Effector memory CD8-positive, alpha-beta T cell (primary cell): ENCODE data around the gene STOM.
"Not testable (repeated sequence)": the region's sequence is repeated elsewhere in the genome, so short reads cannot be mapped to it uniquely, and the experiment has no call there.

Experiments used
- ATAC-seq: fragments of 150-1000 bp; cut with Tn5 transposase; replicated peaks from 2 replicates; pipeline ENCODE4 v1.10.0; 2021; ENCODE audit warnings: mild to moderate bottlenecking, moderate library complexity
- DNase-seq, 3 experiments: peaks; one replicate each; pipeline ENCODE4 v3.0.0; 2021
- H3K27ac Mint-ChIP-seq, 2 donors: one replicate each; pipeline ENCODE4 v1.8.0; 2022; ENCODE audit warnings: mild to moderate bottlenecking in 2 of 2, mixed read lengths in 2 of 2, moderate library complexity in 2 of 2
- H3K27me3 Mint-ChIP-seq, 2 donors: one replicate each; pipeline ENCODE4 v1.8.0; 2022; ENCODE audit warnings: mixed read lengths in 2 of 2
- H3K36me3 Mint-ChIP-seq: one replicate; pipeline ENCODE4 v1.8.0; 2022; ENCODE audit warnings: mild to moderate bottlenecking, moderate library complexity, mixed read lengths; ENCODE audit not compliant: insufficient read depth
- H3K4me1 Mint-ChIP-seq, 2 donors: one replicate each; pipeline ENCODE4 v1.8.0; 2022; ENCODE audit warnings: low read depth in 2 of 2, mixed read lengths in 2 of 2
- H3K4me3 Mint-ChIP-seq, 2 donors: one replicate each; pipeline ENCODE4 v1.8.0; 2022; ENCODE audit warnings: mild to moderate bottlenecking in 2 of 2, mixed read lengths in 2 of 2, moderate library complexity in 2 of 2
- H3K9me3 Mint-ChIP-seq, 2 donors: one replicate each; pipeline ENCODE4 v1.8.0; 2022; ENCODE audit warnings: mixed read lengths in 2 of 2

STOM gene

DNA sequence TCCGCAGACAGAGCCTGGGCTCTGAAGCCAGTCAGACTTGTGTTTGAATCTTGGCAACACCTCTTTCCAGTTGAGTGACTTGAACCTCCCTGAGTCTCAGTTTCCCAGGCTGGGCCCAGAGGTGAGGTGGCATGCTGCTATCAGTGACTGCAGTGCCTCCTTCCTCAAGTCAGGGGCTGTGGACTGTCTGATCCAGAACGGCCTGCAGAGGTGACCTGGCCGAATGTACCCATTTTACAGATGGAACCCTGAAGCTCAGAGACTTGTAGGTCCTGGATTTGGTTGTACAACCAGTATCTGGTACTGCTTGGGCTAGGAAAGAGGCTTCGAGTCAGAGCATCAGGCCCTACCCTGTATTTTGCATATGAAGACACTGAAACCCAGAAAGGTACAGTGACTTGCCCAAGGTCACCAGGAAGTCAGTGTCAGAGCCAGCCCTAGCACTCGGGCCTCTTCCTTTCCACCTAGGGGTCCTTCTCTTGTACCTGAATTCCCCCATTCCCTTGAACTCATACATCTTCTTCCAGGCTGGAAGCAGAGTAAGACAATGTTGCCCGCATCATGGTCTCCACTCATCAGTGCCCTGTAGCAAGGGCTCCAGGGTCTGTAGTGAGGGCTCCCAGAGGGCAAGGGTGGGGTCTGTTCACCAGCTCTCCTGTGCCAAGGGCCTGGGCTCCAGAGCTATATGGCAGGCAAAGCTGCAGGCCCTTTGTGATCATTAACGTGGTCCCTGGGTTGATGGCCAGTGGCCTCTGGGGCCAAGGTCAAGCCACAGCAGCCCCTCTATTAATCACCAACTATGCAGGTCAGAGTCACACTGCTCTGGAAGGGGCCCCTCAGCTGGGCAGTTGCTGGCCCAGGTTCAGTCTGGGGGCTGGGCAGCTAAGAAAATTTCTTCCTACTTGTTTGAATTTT lies 73.6 kb downstream of the STOM start:
- Mint-ChIP-seq H3K27me3 (peaks cover 32 to 38% of the 10 kb centered on the region in 2 donors), H3K4me1 (peaks cover 9% of the 10 kb centered on the region in 2 donors), H3K9me3 (no peaks in the 10 kb centered on the region), H3K27ac (no peak overlapping the region), H3K4me3 (no peak overlapping the region), H3K36me3 (peaks cover 5% of the 10 kb centered on the region)
- DNase-seq (no peak), ATAC-seq (no peak)

DNA sequence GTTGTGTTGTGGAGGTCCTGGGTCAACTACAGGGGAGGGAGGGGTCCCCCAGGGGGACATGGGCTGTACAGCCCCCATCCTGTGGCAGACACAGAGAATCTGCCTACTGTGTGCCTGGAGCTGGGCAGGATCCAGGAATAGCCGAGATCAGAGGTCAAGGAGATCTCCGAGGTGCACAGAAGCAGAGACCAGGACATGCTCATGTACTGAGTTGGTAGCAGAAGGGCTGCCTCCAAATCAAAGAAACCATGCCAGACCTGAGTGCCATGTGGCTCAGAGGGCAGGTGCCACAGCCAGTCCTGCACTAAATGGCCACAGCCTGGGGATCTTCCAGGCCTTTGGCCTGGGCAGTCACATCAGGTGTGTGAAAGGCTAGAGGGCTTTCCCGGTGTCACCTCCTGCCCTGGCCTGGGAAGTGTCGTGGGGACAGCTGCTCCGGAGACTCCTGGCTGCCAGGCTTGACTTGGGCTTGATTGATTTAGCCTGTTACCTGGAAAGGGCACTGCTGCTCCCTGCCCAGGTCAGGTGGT lies 74.3 kb downstream of the STOM start:
- Mint-ChIP-seq H3K27ac (no peak overlapping the region), H3K9me3 (no peaks in the 10 kb centered on the region), H3K4me3 (no peak overlapping the region), H3K4me1 (peaks cover 9% of the 10 kb centered on the region in 2 donors), H3K27me3 (peaks cover 28 to 36% of the 10 kb centered on the region in 2 donors), H3K36me3 (peaks cover under 1% of the 10 kb centered on the region)
- no peak for DNase-seq
- ATAC-seq = no peak

DNA sequence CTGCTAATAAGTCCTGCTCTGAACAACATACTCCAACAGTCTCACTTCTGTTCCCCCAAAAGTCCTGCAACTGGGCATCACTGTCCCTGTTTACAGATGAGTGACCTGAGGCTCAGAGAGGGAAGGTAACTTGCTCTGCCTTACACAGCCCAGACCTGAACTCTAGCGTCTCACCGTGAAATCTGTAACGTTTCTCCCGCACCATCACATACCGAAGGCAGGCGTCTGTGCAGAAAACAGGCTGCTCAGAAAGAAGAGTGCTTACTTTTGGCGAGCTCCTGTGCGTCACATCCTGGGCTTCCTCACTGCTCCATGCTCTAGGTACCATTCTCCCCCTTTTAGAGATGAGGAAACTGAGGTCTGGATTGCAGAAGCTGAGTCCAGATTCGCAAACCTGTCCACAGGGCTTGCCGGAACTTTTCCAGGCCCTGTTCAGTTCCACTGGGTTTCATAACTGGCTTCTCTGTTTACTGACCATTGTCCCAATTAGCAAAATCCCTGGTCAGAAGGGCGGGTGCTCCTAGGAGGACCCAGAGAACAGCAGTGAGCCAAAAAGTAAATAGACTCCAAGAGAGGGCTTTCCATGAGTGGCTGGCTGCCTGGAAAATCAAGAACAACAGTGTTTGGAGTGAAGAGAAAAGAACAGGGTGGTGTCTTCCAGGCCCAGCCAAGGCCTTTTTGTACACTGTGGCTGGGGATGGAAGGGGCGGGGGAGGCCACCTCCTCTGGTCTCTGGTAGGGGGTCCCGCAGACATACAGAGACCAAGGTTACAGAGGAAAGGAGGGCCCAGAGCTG lies 75.0 kb downstream of the STOM start:
- peak overlapping the region in 1 of 2 donors; percentile 44 for H3K27ac Mint-ChIP-seq

DNA sequence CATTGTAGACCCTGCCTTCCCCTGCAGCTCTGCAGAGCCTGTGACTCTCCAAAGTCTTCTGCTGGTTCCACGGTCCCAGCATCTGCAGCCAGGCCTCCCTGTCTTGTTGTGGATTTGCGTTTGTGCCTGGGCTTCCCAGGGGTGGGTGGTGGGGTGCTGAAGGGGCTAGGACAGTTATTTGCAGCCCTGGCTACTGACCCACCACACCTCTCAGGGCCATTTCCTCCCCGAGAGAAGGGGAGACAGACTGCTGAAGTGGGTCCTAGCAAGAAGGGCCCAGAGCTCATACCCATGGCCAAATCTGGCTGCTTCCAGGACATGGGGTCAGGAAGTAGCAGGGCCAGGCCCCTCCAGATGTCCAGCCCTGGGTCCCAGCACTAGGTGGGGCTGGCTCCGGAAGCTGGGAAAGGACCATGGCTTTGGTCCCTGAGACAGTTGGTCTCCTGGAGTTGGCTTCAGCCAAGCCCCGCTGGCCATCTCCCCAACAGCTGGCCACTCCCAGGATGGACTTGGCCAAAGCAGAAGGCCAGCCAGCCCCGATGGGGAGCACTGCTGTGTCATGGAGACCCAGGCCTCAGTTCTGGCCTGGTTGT lies 75.8 kb downstream of the STOM start:
- Mint-ChIP-seq H3K4me3 (no peak overlapping the region), H3K4me1 (peaks cover 4 to 5% of the 10 kb centered on the region in 2 donors), H3K36me3 (no peaks in the 10 kb centered on the region), H3K9me3 (no peaks in the 10 kb centered on the region), H3K27me3 (peaks cover 17 to 24% of the 10 kb centered on the region in 2 donors), H3K27ac (no peak overlapping the region)
- ATAC-seq = no peak
- DNase-seq = no peak

More for the DNA sequence above, 75.0 kb downstream of the STOM start:
- Mint-ChIP-seq H3K4me3 (no peak overlapping the region), H3K27me3 (peaks cover 22 to 29% of the 10 kb centered on the region in 2 donors), H3K9me3 (no peaks in the 10 kb centered on the region), H3K36me3 (no peaks in the 10 kb centered on the region), H3K4me1 (peaks cover 5 to 6% of the 10 kb centered on the region in 2 donors)
- DNase-seq (no peak), ATAC-seq (no peak)

DNA sequence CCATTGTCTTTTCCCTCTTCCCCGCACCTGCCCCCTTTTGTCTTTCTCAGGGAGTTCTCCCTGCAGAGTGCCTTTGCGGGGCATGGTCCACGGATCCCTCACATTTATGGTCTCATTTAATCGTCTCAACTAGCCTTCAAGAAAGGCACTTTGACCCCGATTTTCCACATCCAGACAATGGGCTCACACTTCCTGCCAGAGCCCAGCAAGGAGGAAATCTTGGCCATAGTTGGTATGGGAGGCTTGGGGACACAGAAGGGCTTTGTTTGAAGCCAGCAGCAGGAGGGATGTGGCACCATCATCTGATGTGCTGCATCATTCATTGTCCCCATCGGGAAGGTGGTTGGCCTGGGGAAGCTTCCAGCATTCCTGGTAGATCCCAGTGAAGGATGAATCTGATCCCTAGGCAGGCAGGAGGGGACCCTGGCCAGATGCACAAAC lies 77.2 kb downstream of the STOM start:
- Mint-ChIP-seq H3K9me3 (no peaks in the 10 kb centered on the region), H3K4me1 (no peaks in the 10 kb centered on the region), H3K4me3 (no peak overlapping the region), H3K27me3 (peaks cover 2 to 9% of the 10 kb centered on the region in 2 donors), H3K36me3 (no peaks in the 10 kb centered on the region), H3K27ac (no peak overlapping the region)
- ATAC-seq = no peak
- no peak for DNase-seq

DNA sequence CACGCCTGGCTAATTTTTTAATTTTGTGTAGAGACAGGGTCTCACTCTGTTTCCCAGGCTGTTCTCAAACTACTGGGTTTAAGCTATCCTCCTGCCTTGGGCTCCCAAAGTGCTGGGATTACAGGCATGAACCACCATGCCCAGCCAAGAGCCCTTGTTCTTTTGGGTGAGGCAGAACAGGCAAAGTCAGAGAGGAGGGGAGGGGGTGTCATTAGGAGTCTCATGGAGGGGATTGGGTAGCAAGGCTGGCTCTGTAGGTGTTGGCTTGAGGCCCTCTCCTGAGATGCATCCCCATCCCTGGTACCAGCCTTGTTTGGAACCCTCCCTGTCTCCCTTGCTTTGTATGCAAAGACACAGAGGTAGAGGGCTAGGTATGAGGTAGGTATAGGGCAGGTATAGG lies 78.0 kb downstream of the STOM start:
- DNase-seq = no peak
- Mint-ChIP-seq H3K27ac (no peak overlapping the region), H3K4me1 (no peaks in the 10 kb centered on the region), H3K27me3 (peaks cover 0 to 5% of the 10 kb centered on the region in 2 donors), H3K9me3 (no peaks in the 10 kb centered on the region), H3K4me3 (no peak overlapping the region), H3K36me3 (no peaks in the 10 kb centered on the region)
- ATAC-seq = no peak

DNA sequence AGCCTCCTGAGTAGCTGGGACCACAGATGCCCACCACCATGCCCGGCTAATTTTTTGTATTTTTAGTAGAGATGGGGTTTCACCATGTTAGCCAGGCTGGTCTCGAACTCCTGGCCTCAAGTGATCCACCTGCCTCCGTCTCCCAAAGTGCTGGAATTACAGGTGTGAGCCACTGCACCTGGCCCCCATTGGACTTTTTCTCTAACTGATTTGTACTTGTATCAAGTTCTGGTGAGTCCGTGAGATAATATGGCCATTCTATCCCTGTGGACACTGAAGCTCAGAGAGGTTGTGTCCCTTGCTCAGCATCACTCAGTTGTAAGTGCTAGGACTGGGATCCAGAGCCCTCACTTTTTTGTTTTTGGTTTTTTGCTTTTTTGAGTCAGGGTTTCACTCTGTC lies 78.5 kb downstream of the STOM start:
- H3K27ac Mint-ChIP-seq, H3K27me3 Mint-ChIP-seq, H3K36me3 Mint-ChIP-seq, H3K4me1 Mint-ChIP-seq, H3K4me3 Mint-ChIP-seq, DNase-seq, H3K9me3 Mint-ChIP-seq, ATAC-seq: not testable (repeated sequence)

DNA sequence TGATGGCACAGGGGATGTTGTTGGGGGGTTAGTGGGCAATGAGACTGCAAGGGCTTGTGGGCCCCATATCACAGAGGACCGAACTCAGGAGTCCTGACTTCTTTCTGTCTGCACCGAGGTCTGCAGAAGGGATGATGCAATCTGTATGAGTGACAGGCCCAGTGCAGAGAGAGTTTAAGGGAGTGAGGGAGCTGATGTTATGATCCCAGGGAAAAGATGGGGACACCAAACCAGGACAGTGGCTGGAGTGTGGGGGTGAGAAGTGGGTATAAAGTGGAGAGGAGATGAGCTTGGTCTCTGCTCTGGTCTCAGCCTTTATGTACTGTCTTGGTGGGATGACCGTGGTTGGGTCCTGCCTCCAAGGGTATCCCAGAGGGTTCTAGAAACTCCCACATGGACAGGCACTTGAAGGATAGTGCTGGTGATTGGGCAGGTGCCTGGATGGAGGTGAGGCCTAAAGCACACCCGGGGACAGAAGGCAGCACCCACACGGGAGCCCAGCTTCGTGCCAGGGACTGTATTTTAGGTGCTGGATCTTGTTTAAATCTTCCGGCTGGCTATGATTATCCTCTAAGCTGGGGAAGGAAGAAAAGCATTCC lies 80.2 kb downstream of the STOM start:
- no peak overlapping the region for H3K4me3 Mint-ChIP-seq
- H3K9me3 Mint-ChIP-seq = no peaks in the 10 kb centered on the region
- H3K4me1 Mint-ChIP-seq = no peaks in the 10 kb centered on the region
- DNase-seq (no peak), ATAC-seq (no peak)
- no peaks in the 10 kb centered on the region for H3K27me3 Mint-ChIP-seq
- H3K27ac Mint-ChIP-seq = no peak overlapping the region
- no peaks in the 10 kb centered on the region for H3K36me3 Mint-ChIP-seq

DNA sequence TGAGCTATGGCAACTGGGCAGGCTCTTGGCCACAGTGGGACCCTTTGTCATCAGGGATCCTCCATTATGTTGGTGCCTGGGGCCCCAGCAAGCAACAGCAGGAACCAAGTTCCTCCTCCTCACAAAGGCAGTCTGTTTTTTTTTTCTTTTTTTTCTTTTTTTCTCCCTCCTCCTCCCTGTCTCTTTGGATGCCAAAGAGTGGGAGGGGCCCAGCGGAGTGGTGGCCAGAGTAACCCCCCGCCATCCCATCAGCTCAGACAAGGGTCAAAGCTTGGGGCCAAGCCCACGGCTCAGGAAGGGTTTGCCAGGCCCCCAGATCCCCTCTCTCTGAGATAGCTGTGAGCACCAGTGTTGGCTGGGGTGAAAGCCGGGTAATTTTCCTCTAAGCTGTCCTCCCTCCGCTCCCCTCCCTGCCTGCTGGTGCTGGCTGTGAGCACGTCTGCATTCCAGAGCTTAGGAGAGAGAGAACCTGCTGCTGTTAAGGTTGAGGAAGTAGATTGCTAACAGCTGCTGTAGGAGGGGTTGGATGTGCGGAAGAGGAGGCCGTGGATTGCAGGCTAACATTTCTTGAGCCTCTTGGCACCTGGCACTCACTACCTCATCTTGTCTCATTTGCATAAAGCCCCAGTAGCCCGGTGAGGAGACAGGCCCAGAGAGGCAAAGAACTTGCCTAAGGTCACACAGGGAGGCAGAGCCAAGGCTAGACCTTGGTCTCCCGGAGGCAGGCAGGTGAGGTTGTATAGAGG lies 80.9 kb downstream of the STOM start:
- Mint-ChIP-seq H3K4me1 (no peaks in the 10 kb centered on the region), H3K27me3 (no peaks in the 10 kb centered on the region), H3K27ac (no peak overlapping the region), H3K36me3 (no peaks in the 10 kb centered on the region), H3K9me3 (no peaks in the 10 kb centered on the region), H3K4me3 (no peak overlapping the region)
- no peak for ATAC-seq
- DNase-seq = no peak
